CD4-positive, alpha-beta T cell (primary cell): Measurements from ENCODE around the gene APOA4. TPM values are rescaled to one million over a fixed set of nuclear protein-coding genes. Genes with fewer than 3 reads are reported as not detected.
"Not testable (repeated sequence)": the region's sequence is repeated elsewhere in the genome, so short reads cannot be mapped to it uniquely, and the experiment has no call there.

Experiments used
- ATAC-seq: fragments of 200-7000 bp; cut with Tn5 transposase; one replicate; pipeline ENCODE4 v1.10.0; 2022; ENCODE audit warnings: mild to moderate bottlenecking; ENCODE audit not compliant: poor library complexity
- CTCF ChIA-PET: fragments of 350-600 bp; sonication (Branson Sonifier 250); formaldehyde crosslinking; loops from one replicate; lab custom pipeline; 2021; ENCODE audit warnings: antibody characterized with exemption, inconsistent platforms; lab: Charles Lee
- POLR2A ChIA-PET: fragments of 350-600 bp; sonication (Branson Sonifier 250); formaldehyde crosslinking; loops from one replicate; lab custom pipeline; 2021; ENCODE audit warnings: antibody characterized with exemption, inconsistent platforms; lab: Charles Lee
- DNase-seq, 14 experiments: peaks; one replicate each; pipeline ENCODE4 v3.0.0-alpha.2; 2013 to 2020; ENCODE audit warnings: mixed read lengths in 2 of 14
- H3K27ac ChIP-seq, 2 donors: one replicate each; pipeline versions ENCODE4 v1.5.1 to v1.7.0; 2013; ENCODE audit warnings: low read length in 2 of 2, low read depth in 1 of 2, mild to moderate bottlenecking in 1 of 2
- H3K27me3 ChIP-seq, 2 experiments: 1 replicate in 1 of 2; 2 replicates in 1 of 2; pipeline versions ENCODE4 v1.6.1 to v1.7.0; 2013; ENCODE audit warnings: low read length in 2 of 2, control low read depth in 1 of 2, mild to moderate bottlenecking in 1 of 2, moderate library complexity in 1 of 2; ENCODE audit not compliant: insufficient read depth in 2 of 2, control insufficient read depth in 1 of 2
- H3K36me3 ChIP-seq: one replicate; pipeline ENCODE4 v1.6.1; 2013; ENCODE audit warnings: low read length, control low read depth; ENCODE audit not compliant: insufficient read depth
- H3K4me1 ChIP-seq: one replicate; pipeline ENCODE4 v1.6.1; 2013; ENCODE audit warnings: low read length, control low read depth; ENCODE audit not compliant: insufficient read depth
- H3K4me3 ChIP-seq: one replicate; pipeline ENCODE4 v1.5.1; 2013; ENCODE audit warnings: mild to moderate bottlenecking, low read length, moderate library complexity
- H3K9me3 ChIP-seq, 2 experiments: 1 replicate in 1 of 2; 2 replicates in 1 of 2; pipeline versions ENCODE4 v1.6.1 to v1.7.0; 2013; ENCODE audit warnings: low read length in 2 of 2, mild to moderate bottlenecking in 2 of 2, control low read depth in 1 of 2, moderate library complexity in 1 of 2; ENCODE audit not compliant: control insufficient read depth in 1 of 2, insufficient read depth in 1 of 2
- H3K27ac Mint-ChIP-seq: one replicate; pipeline ENCODE4 v1.8.0; 2020; ENCODE audit warnings: mixed read lengths
- H3K27me3 Mint-ChIP-seq: one replicate; pipeline ENCODE4 v1.8.0; 2021; ENCODE audit warnings: mixed read lengths
- H3K36me3 Mint-ChIP-seq: one replicate; pipeline ENCODE4 v1.8.0; 2021; ENCODE audit warnings: low read depth, mixed read lengths
- H3K4me1 Mint-ChIP-seq: one replicate; pipeline ENCODE4 v1.8.0; 2021; ENCODE audit warnings: low read depth, mixed read lengths
- H3K4me3 Mint-ChIP-seq: one replicate; pipeline ENCODE4 v1.8.0; 2020; ENCODE audit warnings: mild to moderate bottlenecking, mixed read lengths
- H3K9me3 Mint-ChIP-seq: one replicate; pipeline ENCODE4 v1.8.0; 2020; ENCODE audit warnings: mixed read lengths
- CTCF ChIP-seq: fragments of 200-600 bp; IDR thresholded peaks from one replicate; pipeline ENCODE4 v1.8.0; 2022; ENCODE audit warnings: antibody characterized with exemption, mild to moderate bottlenecking
- intact Hi-C, 2 experiments: fragments of 100-400 bp; cut with DNase I in 1 of 2; cut with micrococcal nuclease in 1 of 2; formaldehyde crosslinking; loops; one replicate each; pipeline versions ENCODE4 v1.15.1 to v1.9.0; 2023 to 2025; cut with DNase I, micrococcal nuclease
- total RNA-seq, 174 experiments: library from RNA in 2 of 174; stranded (reverse) in 2 of 174; gene quantifications; one replicate each; pipeline ENCODE4 v1.2.3 and lab custom pipeline; 2021 to 2026

Gene APOA4
- total RNA-seq, 2 experiments from 2014 or later = not detected

- H3K9me3 ChIP-seq = no peaks in the 10 kb centered on the region
- ChIA-PET CTCF (no interaction called here), POLR2A (no interaction called here)
- Mint-ChIP-seq H3K27me3 (peaks cover 18% of the 10 kb centered on the region), H3K27ac (no peak overlapping the region), H3K36me3 (no peaks in the 10 kb centered on the region), H3K4me3 (no peak overlapping the region), H3K9me3 (no peaks in the 10 kb centered on the region), H3K4me1 (no peaks in the 10 kb centered on the region)
- ATAC-seq (no peak), DNase-seq (no peak)
- no peaks in the 10 kb centered on the region for H3K36me3 ChIP-seq
- intact Hi-C loops = no loop called here
- no peak overlapping the region for H3K4me3 ChIP-seq
- no peaks in the 10 kb centered on the region for H3K4me1 ChIP-seq
- peaks cover 0 to 2% of the 10 kb centered on the region in 2 experiments for H3K27me3 ChIP-seq
- no peak overlapping the region for H3K27ac ChIP-seq
- no peak for TF ChIP-seq CTCF
These were observed 19.1 kb downstream of the APOA4 start for GRCh38 chr11:116804001-116804400.

GRCh38 chr11:116801662-116802061, 21.4 kb downstream of the APOA4 start:
- H3K36me3 ChIP-seq, H3K27ac ChIP-seq, H3K9me3 ChIP-seq, H3K4me3 Mint-ChIP-seq, POLR2A ChIA-PET, H3K4me1 ChIP-seq, H3K27me3 ChIP-seq, H3K27ac Mint-ChIP-seq, ATAC-seq, H3K4me1 Mint-ChIP-seq, H3K4me3 ChIP-seq, CTCF ChIA-PET, intact Hi-C loops, H3K9me3 Mint-ChIP-seq, DNase-seq, H3K36me3 Mint-ChIP-seq: not testable (repeated sequence)
- H3K27me3 Mint-ChIP-seq = peaks cover 17% of the 10 kb centered on the region

- Mint-ChIP-seq H3K4me1 (no peaks in the 10 kb centered on the region), H3K9me3 (no peaks in the 10 kb centered on the region), H3K27me3 (peaks cover 20% of the 10 kb centered on the region), H3K27ac (no peak overlapping the region), H3K36me3 (no peaks in the 10 kb centered on the region), H3K4me3 (no peak overlapping the region)
- H3K27ac ChIP-seq = no peak overlapping the region
- DNase-seq (no peak), ATAC-seq (no peak)
- CTCF ChIA-PET = interaction anchor here (2.1 kb wide), 1 partner anchor 9 kb away, joined by 8 read pairs; the partner anchor contains the start of gene APOA5
- POLR2A ChIA-PET = no interaction called here
- no peak overlapping the region for H3K4me3 ChIP-seq
- no peaks in the 10 kb centered on the region for H3K36me3 ChIP-seq
- TF ChIP-seq CTCF = no peak
- H3K27me3 ChIP-seq = peaks cover 0 to 2% of the 10 kb centered on the region in 2 experiments
- H3K4me1 ChIP-seq = no peaks in the 10 kb centered on the region
- intact Hi-C loops = no loop called here
- H3K9me3 ChIP-seq = no peaks in the 10 kb centered on the region
These were observed 22.5 kb downstream of the APOA4 start for GRCh38 chr11:116800610-116801009.

GRCh38 chr11:116798368-116798767, 24.7 kb downstream of the APOA4 start:
- ChIA-PET POLR2A (no interaction called here), CTCF (interaction anchor here (0.7 kb wide), 1 partner anchor 485 kb away, joined by 3 read pairs; no protein-coding TSS in a partner anchor)
- Mint-ChIP-seq H3K27me3 (peaks cover 20% of the 10 kb centered on the region), H3K27ac (no peak overlapping the region), H3K36me3 (no peaks in the 10 kb centered on the region), H3K9me3 (no peaks in the 10 kb centered on the region), H3K4me1 (no peaks in the 10 kb centered on the region), H3K4me3 (no peak overlapping the region)
- no peaks in the 10 kb centered on the region for H3K4me1 ChIP-seq
- H3K9me3 ChIP-seq = no peaks in the 10 kb centered on the region
- no peaks in the 10 kb centered on the region for H3K36me3 ChIP-seq
- no peak for TF ChIP-seq CTCF
- no peak for DNase-seq
- intact Hi-C loops = no loop called here
- ATAC-seq = no peak
- no peak overlapping the region for H3K4me3 ChIP-seq
- H3K27ac ChIP-seq = no peak overlapping the region
- peaks cover 0 to 2% of the 10 kb centered on the region in 2 experiments for H3K27me3 ChIP-seq
